ENCODE data around the gene TNFRSF25. TPM values are rescaled to one million over a fixed set of nuclear protein-coding genes. Genes with fewer than 3 reads are reported as not detected.
"Not testable (repeated sequence)": the region's sequence is repeated elsewhere in the genome, so short reads cannot be mapped to it uniquely, and the experiment has no call there.

TNFRSF25 gene
- total and polyA plus RNA-seq, 10 of the 15 experiments (the other 5 are each of a cell fraction or from before 2014, with no cell fraction given), result 0.23 to 8.6 (median 0.46) TPM; not detected in 5

- TF ChIP-seq NR2C1 (IDR thresholded peaks at IDR 0.05), result no peak
- TF ChIP-seq HDGF (IDR thresholded peaks at IDR 0.05), result no peak
- no peak for TF ChIP-seq POLR2AphosphoS5 (IDR thresholded peaks at IDR 0.05; ENCODE audit: low read length)
- TF ChIP-seq MEF2A (IDR thresholded peaks at IDR 0.05; ENCODE audit: insufficient read depth, low read depth, low read length), result no peak
- no peak for TF ChIP-seq RUNX3 (IDR thresholded peaks at IDR 0.05; ENCODE audit: low read length)
- TF ChIP-seq EP300 (IDR thresholded peaks at IDR 0.05; ENCODE audit: borderline replicate concordance in 1 of 2, control insufficient read depth in 1 of 2, low read depth in 2 of 2, low read length in 2 of 2), result no peak
- no peak for TF ChIP-seq HCFC1 (IDR thresholded peaks at IDR 0.05; ENCODE audit: low read length)
- TF ChIP-seq TARDBP (IDR thresholded peaks at IDR 0.05; ENCODE audit: borderline replicate concordance), result no peak
- TF ChIP-seq NR2C2 (IDR thresholded peaks at IDR 0.05; ENCODE audit: borderline replicate concordance, control insufficient read depth, insufficient read length, low read depth), result no peak
- no peak for TF ChIP-seq FOXM1 (IDR thresholded peaks at IDR 0.05; ENCODE audit: low read depth, low read length)
These were observed 30.8 kb downstream of the TNFRSF25 start (continued) for GRCh38 chr1:6435129-6435528.

GRCh38 chr1:6434186-6434585 is 31.8 kb downstream of the TNFRSF25 start:
- no peak overlapping the region for H2AFZ ChIP-seq (ENCODE audit: control insufficient read depth, low read depth, low read length)
- ChIA-PET POLR2A (no interaction called here), RAD21 (ENCODE audit: unreplicated experiment) (no interaction called here), SMC1A (ENCODE audit: uncharacterized antibody, unreplicated experiment) (no interaction called here), CTCF (interaction anchor here (0.5 to 2.2 kb wide), 4 partner anchors 11 to 442 kb away, joined by 3 to 8 read pairs (median 4); partner anchors contain the start of gene NPHP4)
- no peaks in the 10 kb centered on the region for H3K9me3 ChIP-seq (replicated peaks; ENCODE audit: control insufficient read depth, insufficient read depth, low read length)
- no peak overlapping the region for H3K9ac ChIP-seq (ENCODE audit: control insufficient read depth, insufficient read depth, low read length)
- BruUV-seq (replicated peaks), result no TSS peak
- 42% methylated on average over 5 of the region's 5 CpGs for WGBS (ENCODE audit: insufficient coverage, insufficient replicate concordance, low lambda C conversion rate, missing lambda C conversion rate)
- H3K4me2 ChIP-seq (ENCODE audit: control insufficient read depth, insufficient read depth), result no peak overlapping the region
- H3K79me2 ChIP-seq (ENCODE audit: control insufficient read depth, insufficient read depth, low read length), result no peaks in the 10 kb centered on the region
- ATAC-seq (no peak), FAIRE-seq (no peak), DNase-seq (ENCODE audit: low read depth, low spot score) (no peak)
- no peaks in the 10 kb centered on the region for H3K4me1 ChIP-seq (ENCODE audit: control insufficient read depth, insufficient read depth, low read length)
- no peaks in the 10 kb centered on the region; a peak in 1 of 4 replicates for H3K27me3 ChIP-seq (replicated peaks in 1 of 2; ENCODE audit: control insufficient read depth in 2 of 2, insufficient read depth in 2 of 2, low read length in 1 of 2)
- no peak for TF ChIP-seq SKIL (IDR thresholded peaks at IDR 0.05; ENCODE audit: low read depth, poor library complexity, severe bottlenecking)
- in situ Hi-C loops (cut with MboI), result no loop called here
- H3K36me3 ChIP-seq (ENCODE audit: control insufficient read depth in 2 of 2, insufficient read depth in 2 of 2, low read length in 1 of 2), result no peaks in the 10 kb centered on the region
- H3K27ac ChIP-seq (ENCODE audit: control insufficient read depth, insufficient read depth), result no peak overlapping the region
- intact Hi-C loops (cut with micrococcal nuclease; ENCODE audit: unreplicated experiment), result no loop called here
- peaks cover 4% of the 10 kb centered on the region for H4K20me1 ChIP-seq (ENCODE audit: control insufficient read depth, insufficient read depth)
- no peak overlapping the region for H3K4me3 ChIP-seq

GRCh38 chr1:6431645-6432579 is 34.1 kb downstream of the TNFRSF25 start:
- H3K27ac ChIP-seq (ENCODE audit: control insufficient read depth, insufficient read depth); H3K9me3 ChIP-seq (replicated peaks; ENCODE audit: control insufficient read depth, insufficient read depth, low read length); ATAC-seq; RAD21 ChIA-PET (ENCODE audit: unreplicated experiment); H3K4me1 ChIP-seq (ENCODE audit: control insufficient read depth, insufficient read depth, low read length); FAIRE-seq; BruUV-seq (replicated peaks); intact Hi-C loops (cut with micrococcal nuclease; ENCODE audit: unreplicated experiment); H2AFZ ChIP-seq (ENCODE audit: control insufficient read depth, low read depth, low read length); in situ Hi-C loops (cut with MboI); H3K27me3 ChIP-seq (replicated peaks in 1 of 2; ENCODE audit: control insufficient read depth in 2 of 2, insufficient read depth in 2 of 2, low read length in 1 of 2); H3K9ac ChIP-seq (ENCODE audit: control insufficient read depth, insufficient read depth, low read length); H4K20me1 ChIP-seq (ENCODE audit: control insufficient read depth, insufficient read depth); H3K4me3 ChIP-seq; H3K36me3 ChIP-seq (ENCODE audit: control insufficient read depth in 2 of 2, insufficient read depth in 2 of 2, low read length in 1 of 2); H3K79me2 ChIP-seq (ENCODE audit: control insufficient read depth, insufficient read depth, low read length); DNase-seq (ENCODE audit: low read depth, low spot score); H3K4me2 ChIP-seq (ENCODE audit: control insufficient read depth, insufficient read depth): not testable (repeated sequence)
- SMC1A ChIA-PET (ENCODE audit: uncharacterized antibody, unreplicated experiment), result interaction anchor here (0.8 kb wide), 1 partner anchor 74 kb away, joined by 3 read pairs; no protein-coding TSS in a partner anchor
- CTCF ChIA-PET, result interaction anchor here (1.1 to 2.2 kb wide), 2 partner anchors 9 to 84 kb away, joined by 6 to 8 read pairs; no protein-coding TSS in a partner anchor
- WGBS (ENCODE audit: insufficient coverage, insufficient replicate concordance, low lambda C conversion rate, missing lambda C conversion rate), result 21% methylated on average over 12 of the region's 13 CpGs
- POLR2A ChIA-PET, result interaction anchor here (0.6 to 0.7 kb wide), 2 partner anchors 41 to 225 kb away, joined by 4 read pairs; no protein-coding TSS in a partner anchor
